ENCODE data around the gene RAP1A.

- TF ChIP-seq CTCF (IDR thresholded peaks at IDR 0.05; ENCODE audit: low read depth, low read length, missing input control), result no peak
- no peak for TF ChIP-seq GABPA (IDR thresholded peaks at IDR 0.05 in 1 of 2, conservative IDR thresholded peaks at IDR 0.05 in 1 of 2)
- no peak for TF ChIP-seq ATF3 (IDR thresholded peaks at IDR 0.05)
- no peak for TF ChIP-seq HNF4A (conservative IDR thresholded peaks at IDR 0.05)
- TF ChIP-seq RAD21 (IDR thresholded peaks at IDR 0.05), result no peak
- TF ChIP-seq TAF1 (conservative IDR thresholded peaks at IDR 0.05), result no peak
- no peak for TF ChIP-seq MAX (IDR thresholded peaks at IDR 0.05)
- TF ChIP-seq HNF4G (IDR thresholded peaks at IDR 0.05), result no peak
- no peak for TF ChIP-seq SP1 (IDR thresholded peaks at IDR 0.05)
Measured at GRCh38 chr1:111633736-111634247, 14.2 kb downstream of the RAP1A start.

Measured in liver (tissue), 3 donors.